Kidney (tissue), 14 donors: Measurements from ENCODE around the gene PHF8. TPM values are rescaled to one million over a fixed set of nuclear protein-coding genes. Genes with fewer than 3 reads are reported as not detected.

Experiments used
- DNase-seq, 5 donors: peaks; one replicate each; pipeline ENCODE4 v3.0.0-alpha.2; 2013 to 2020
- FAIRE-seq: peaks from 2 replicates; lab custom pipeline; 2012; peaks lifted over from hg19 to GRCh38; lab: Jason Lieb, UNC
- H3K27ac ChIP-seq, 2 donors: one replicate each; pipeline ENCODE4 v1.7.0; 2013; ENCODE audit warnings: low read depth in 2 of 2, low read length in 2 of 2, inconsistent platforms in 1 of 2
- H3K27me3 ChIP-seq: one replicate; pipeline ENCODE4 v1.7.1; 2013; ENCODE audit warnings: low read length, inconsistent platforms; ENCODE audit not compliant: control insufficient read depth, insufficient read depth
- H3K36me3 ChIP-seq, 3 donors: one replicate each; pipeline versions ENCODE4 v1.7.0 to v1.7.1; 2013; ENCODE audit warnings: low read length in 3 of 3, control low read depth in 1 of 3, inconsistent platforms in 1 of 3; ENCODE audit not compliant: insufficient read depth in 3 of 3, control insufficient read depth in 2 of 3
- H3K4me1 ChIP-seq, 3 donors: one replicate each; pipeline versions ENCODE4 v1.7.0 to v1.7.1; 2013; ENCODE audit warnings: low read length in 3 of 3, inconsistent platforms in 1 of 3, low read depth in 1 of 3; ENCODE audit not compliant: control insufficient read depth in 2 of 3, insufficient read depth in 2 of 3
- H3K4me3 ChIP-seq, 3 donors: one replicate each; pipeline versions ENCODE4 v1.7.0 to v1.8.1; 2013; ENCODE audit warnings: low read length in 3 of 3, control low read depth in 1 of 3, inconsistent platforms in 1 of 3
- H3K9ac ChIP-seq, 3 donors: one replicate each; pipeline versions ENCODE4 v1.7.0 to v1.7.1; 2013; ENCODE audit warnings: low read length in 3 of 3, control low read depth in 1 of 3, inconsistent platforms in 1 of 3
- H3K9me3 ChIP-seq, 3 donors: one replicate each; pipeline versions ENCODE4 v1.7.0 to v1.7.1; 2013; ENCODE audit warnings: low read length in 3 of 3, control low read depth in 1 of 3, inconsistent platforms in 1 of 3; ENCODE audit not compliant: control insufficient read depth in 2 of 3, insufficient read depth in 1 of 3
- CTCF ChIP-seq: IDR thresholded peaks from 3 replicates; pipeline ENCODE4 v1.5.1; 2012; ENCODE audit warnings: mild to moderate bottlenecking, moderate library complexity, borderline replicate concordance; ENCODE audit not compliant: insufficient read depth; ENCODE audit errors: extremely low read depth
- intact Hi-C: fragments of 100-400 bp; cut with DNase I; formaldehyde crosslinking; loops from one replicate; pipeline ENCODE4 v1.11.1; 2022
- polyA plus RNA-seq: library from polyadenylated mRNA; stranded (reverse); fragments of 350-450 nt; fragmentation: Illumina TruSeq; extraction: RNeasy Lipid Tissue Mini Kit (QIAGEN cat#74804); gene quantifications from one replicate; pipeline ENCODE4 v1.2.3, GENCODE V29; 2014; ENCODE audit warnings: low read depth, low replicate concordance; ENCODE audit not compliant: insufficient read depth
- total RNA-seq: library from RNA; stranded (reverse); fragmentation: NEBNext Ultra II Directional; extraction: Animal tissue kit (Norgen Biotek cat#: 25700); gene quantifications from one replicate; pipeline ENCODE4 v1.2.1, GENCODE V29; 2021
- donor health status: control.
- donor health status: control.
- donor health status: control.
- donor health status: control.
- donor health status: control.
- donor health status: DM: yes; HTN: yes; CAD: no.
- donor health status: Normal renal cell carcinoma (clear cell type).

The PHF8 gene
- total and polyA plus RNA-seq, 2 donors from 2014 or later = 5.0 to 34.1 TPM

- H3K27me3 ChIP-seq = no peaks in the 10 kb centered on the region
- peaks cover 0 to 8% (median 5%) of the 10 kb centered on the region in 3 donors for H3K36me3 ChIP-seq
- H3K9ac ChIP-seq = no peak overlapping the region
- H3K27ac ChIP-seq = no peak overlapping the region
- DNase-seq (peak in 1 of 5 donors; percentile 63), FAIRE-seq (no peak)
- intact Hi-C loops = no loop called here
- TF ChIP-seq CTCF = no peak
- H3K4me3 ChIP-seq = no peak overlapping the region
- H3K9me3 ChIP-seq = no peaks in the 10 kb centered on the region
- no peaks in the 10 kb centered on the region for H3K4me1 ChIP-seq
Observed at GRCh38 chrX:53984895-53985294, 59.4 kb downstream of the PHF8 start.

GRCh38 chrX:53974529-53974928 lies 69.7 kb downstream of the PHF8 start:
- DNase-seq (no peak), FAIRE-seq (no peak)
- no peak for TF ChIP-seq CTCF
- Histone ChIP-seq H3K27me3 (no peaks in the 10 kb centered on the region), H3K36me3 (no peaks in the 10 kb centered on the region), H3K9ac (no peak overlapping the region), H3K27ac (no peak overlapping the region), H3K4me1 (no peaks in the 10 kb centered on the region), H3K4me3 (no peak overlapping the region), H3K9me3 (no peaks in the 10 kb centered on the region)
- intact Hi-C loops = no loop called here

- intact Hi-C loops = no loop called here
- Histone ChIP-seq H3K9me3 (no peaks in the 10 kb centered on the region), H3K36me3 (peaks cover 0 to 3% (median 0%) of the 10 kb centered on the region in 3 donors), H3K27me3 (no peaks in the 10 kb centered on the region), H3K4me1 (no peaks in the 10 kb centered on the region), H3K27ac (no peak overlapping the region), H3K4me3 (no peak overlapping the region), H3K9ac (no peak overlapping the region)
- FAIRE-seq (no peak), DNase-seq (no peak)
- TF ChIP-seq CTCF = no peak
Observed at GRCh38 chrX:53969540-53969939, 74.7 kb downstream of the PHF8 start.

- no peak overlapping the region for H3K9ac ChIP-seq
- TF ChIP-seq CTCF = no peak
- no peaks in the 10 kb centered on the region for H3K9me3 ChIP-seq
- H3K27ac ChIP-seq = no peak overlapping the region
- H3K27me3 ChIP-seq = no peaks in the 10 kb centered on the region
- intact Hi-C loops = no loop called here
- no peak overlapping the region for H3K4me3 ChIP-seq
- DNase-seq (no peak), FAIRE-seq (no peak)
- H3K4me1 ChIP-seq = no peaks in the 10 kb centered on the region
- H3K36me3 ChIP-seq = peaks cover 0 to 7% (median 0%) of the 10 kb centered on the region in 3 donors
Observed at GRCh38 chrX:53950130-53950733, 94.0 kb downstream of the PHF8 start.
